Natural killer cell (primary cell): Measurements from ENCODE around the gene PNP. TPM values are rescaled to one million over a fixed set of nuclear protein-coding genes. Genes with fewer than 3 reads are reported as not detected.

Source experiments
- ATAC-seq, 3 donors: fragments of 150-1000 bp in 2 of 3; fragments of 200-7000 bp in 1 of 3; cut with Tn5 transposase; 1 replicate in 1 of 3; 2 replicates in 2 of 3; pipeline ENCODE4 v1.10.0; 2021; ENCODE audit warnings: mild to moderate bottlenecking in 2 of 3, moderate library complexity in 2 of 3
- DNase-seq, 2 donors: peaks; one replicate each; pipeline versions ENCODE4 v3.0.0 to v3.0.0-alpha.2; 2013 to 2021; ENCODE audit warnings: mixed read lengths in 1 of 2
- H3K27ac ChIP-seq: one replicate; pipeline ENCODE4 v1.5.1; 2013; ENCODE audit warnings: mild to moderate bottlenecking, low read length
- H3K27me3 ChIP-seq: one replicate; pipeline ENCODE4 v1.6.1; 2013; ENCODE audit warnings: low read length; ENCODE audit not compliant: control insufficient read depth, insufficient read depth
- H3K36me3 ChIP-seq: one replicate; pipeline ENCODE4 v1.6.1; 2013; ENCODE audit warnings: low read length; ENCODE audit not compliant: control insufficient read depth, insufficient read depth
- H3K4me1 ChIP-seq: one replicate; pipeline ENCODE4 v1.6.1; 2013; ENCODE audit warnings: low read length; ENCODE audit not compliant: control insufficient read depth, insufficient read depth
- H3K4me3 ChIP-seq: one replicate; pipeline ENCODE4 v1.5.1; 2013; ENCODE audit warnings: low read length
- H3K9me3 ChIP-seq: one replicate; pipeline ENCODE4 v1.6.1; 2013; ENCODE audit warnings: low read length; ENCODE audit not compliant: control insufficient read depth, insufficient read depth
- H3K27ac Mint-ChIP-seq, 2 donors: one replicate each; pipeline ENCODE4 v1.8.0; 2022; ENCODE audit warnings: mild to moderate bottlenecking in 2 of 2, mixed read lengths in 2 of 2, moderate library complexity in 1 of 2
- H3K27me3 Mint-ChIP-seq, 2 donors: one replicate each; pipeline ENCODE4 v1.8.0; 2022; ENCODE audit warnings: low read depth in 2 of 2, mixed read lengths in 2 of 2
- H3K36me3 Mint-ChIP-seq: one replicate; pipeline ENCODE4 v1.8.0; 2022; ENCODE audit warnings: mixed read lengths
- H3K4me1 Mint-ChIP-seq, 2 donors: one replicate each; pipeline ENCODE4 v1.8.0; 2022; ENCODE audit warnings: mixed read lengths in 2 of 2
- H3K4me3 Mint-ChIP-seq: one replicate; pipeline ENCODE4 v1.8.0; 2022; ENCODE audit warnings: mild to moderate bottlenecking, moderate library complexity, mixed read lengths
- H3K9me3 Mint-ChIP-seq, 2 donors: one replicate each; pipeline ENCODE4 v1.8.0; 2022; ENCODE audit warnings: mixed read lengths in 2 of 2
- WGBS: methylation state at CpG from one replicate; pipeline ENCODE4 v1.1.7; 2013; ENCODE audit warnings: missing lambda C conversion rate; ENCODE audit not compliant: insufficient coverage; 5-methylcytosine and 5-hydroxymethylcytosine counted together
- intact Hi-C: fragments of 100-400 bp; cut with micrococcal nuclease; formaldehyde crosslinking; loops from one replicate; pipeline ENCODE4 v1.14.2; 2022
- total RNA-seq, 4 donors: library from RNA; stranded (reverse); fragments of 120-200 nt in 1 of 4; gene quantifications; one replicate each; pipeline versions ENCODE4 v1.2.3 to v1.2.4, GENCODE V29; 2013 to 2022
- TF ChIP-seq, protein P1 (sequence below): fragments of 200-600 bp; IDR thresholded peaks from one replicate; pipeline ENCODE4 v1.8.0; 2022; ENCODE audit warnings: antibody characterized with exemption

Gene PNP
- total RNA-seq, 3 donors from 2014 or later (not counting 1 experiment from before 2014, with no cell fraction given) = 49.5 to 76.8 (median 51.8) TPM

DNA sequence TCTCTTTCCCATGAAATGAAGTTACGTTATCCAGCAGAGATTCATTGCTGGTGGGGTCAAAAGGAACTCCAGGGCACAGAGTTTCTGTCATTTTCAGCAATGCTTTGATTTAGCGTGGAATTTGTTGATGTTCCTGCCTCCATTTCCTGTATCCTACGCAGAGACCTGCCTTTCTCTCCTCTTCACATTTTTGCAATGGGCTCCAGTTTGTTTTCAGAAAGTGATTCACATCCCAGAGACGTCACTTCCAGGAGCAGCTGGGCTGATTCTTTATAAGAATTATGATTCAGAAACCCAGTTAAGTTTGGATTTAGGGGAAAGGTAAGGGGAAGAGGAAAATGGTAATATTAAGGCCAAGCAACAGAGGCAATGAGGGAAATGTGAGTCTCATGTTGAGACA is 47.7 kb downstream of the PNP start:
- Histone ChIP-seq H3K27ac (no peak overlapping the region), H3K9me3 (no peaks in the 10 kb centered on the region), H3K27me3 (no peaks in the 10 kb centered on the region), H3K4me3 (no peak overlapping the region), H3K36me3 (no peaks in the 10 kb centered on the region), H3K4me1 (no peaks in the 10 kb centered on the region)
- Mint-ChIP-seq H3K27me3 (peaks cover 0 to 6% of the 10 kb centered on the region in 2 donors), H3K4me1 (no peaks in the 10 kb centered on the region), H3K27ac (no peak overlapping the region), H3K4me3 (no peak overlapping the region), H3K9me3 (no peaks in the 10 kb centered on the region), H3K36me3 (no peaks in the 10 kb centered on the region)
- ATAC-seq (no peak), DNase-seq (no peak)
- WGBS = 93% methylated on average over 4 of the region's 4 CpGs
- intact Hi-C loops = no loop called here
- TF ChIP-seq, protein P1, sequence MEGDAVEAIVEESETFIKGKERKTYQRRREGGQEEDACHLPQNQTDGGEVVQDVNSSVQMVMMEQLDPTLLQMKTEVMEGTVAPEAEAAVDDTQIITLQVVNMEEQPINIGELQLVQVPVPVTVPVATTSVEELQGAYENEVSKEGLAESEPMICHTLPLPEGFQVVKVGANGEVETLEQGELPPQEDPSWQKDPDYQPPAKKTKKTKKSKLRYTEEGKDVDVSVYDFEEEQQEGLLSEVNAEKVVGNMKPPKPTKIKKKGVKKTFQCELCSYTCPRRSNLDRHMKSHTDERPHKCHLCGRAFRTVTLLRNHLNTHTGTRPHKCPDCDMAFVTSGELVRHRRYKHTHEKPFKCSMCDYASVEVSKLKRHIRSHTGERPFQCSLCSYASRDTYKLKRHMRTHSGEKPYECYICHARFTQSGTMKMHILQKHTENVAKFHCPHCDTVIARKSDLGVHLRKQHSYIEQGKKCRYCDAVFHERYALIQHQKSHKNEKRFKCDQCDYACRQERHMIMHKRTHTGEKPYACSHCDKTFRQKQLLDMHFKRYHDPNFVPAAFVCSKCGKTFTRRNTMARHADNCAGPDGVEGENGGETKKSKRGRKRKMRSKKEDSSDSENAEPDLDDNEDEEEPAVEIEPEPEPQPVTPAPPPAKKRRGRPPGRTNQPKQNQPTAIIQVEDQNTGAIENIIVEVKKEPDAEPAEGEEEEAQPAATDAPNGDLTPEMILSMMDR = no peak

DNA sequence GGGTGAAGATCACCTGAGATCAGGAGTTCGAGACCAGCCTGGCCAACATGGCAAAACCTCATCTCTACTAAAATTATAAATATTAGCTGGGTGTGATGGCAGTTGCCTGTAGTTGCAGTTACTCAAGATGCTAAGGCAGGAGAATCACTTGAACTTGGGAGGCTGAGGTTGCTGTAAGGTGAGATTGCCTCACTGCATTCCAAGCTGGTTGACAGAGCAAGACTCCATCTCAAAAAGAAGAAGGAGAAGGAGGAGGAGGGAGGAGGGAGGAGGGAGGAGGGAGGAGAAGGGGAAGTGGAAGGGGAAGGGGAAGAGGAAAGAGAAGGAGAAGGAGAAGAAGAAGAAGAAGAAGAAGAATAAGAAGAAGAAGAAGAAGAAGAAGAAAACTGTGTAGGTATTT is 53.1 kb downstream of the PNP start:
- no peaks in the 10 kb centered on the region for H3K9me3 Mint-ChIP-seq
- no peaks in the 10 kb centered on the region for H3K36me3 ChIP-seq
- no peaks in the 10 kb centered on the region for H3K36me3 Mint-ChIP-seq
- no peaks in the 10 kb centered on the region for H3K4me1 ChIP-seq
- TF ChIP-seq, protein P1 = no peak
- DNase-seq (no peak), ATAC-seq (no peak)
- H3K27me3 ChIP-seq = no peaks in the 10 kb centered on the region
- H3K27me3 Mint-ChIP-seq = peaks cover 0 to 9% of the 10 kb centered on the region in 2 donors
- no peaks in the 10 kb centered on the region for H3K4me1 Mint-ChIP-seq
- H3K4me3 Mint-ChIP-seq = no peak overlapping the region
- WGBS = no CpG with 5 or more reads among the region's 1 CpG
- H3K27ac ChIP-seq = no peak overlapping the region
- intact Hi-C loops = no loop called here
- H3K4me3 ChIP-seq = no peak overlapping the region
- no peak overlapping the region for H3K27ac Mint-ChIP-seq
- no peaks in the 10 kb centered on the region for H3K9me3 ChIP-seq

DNA sequence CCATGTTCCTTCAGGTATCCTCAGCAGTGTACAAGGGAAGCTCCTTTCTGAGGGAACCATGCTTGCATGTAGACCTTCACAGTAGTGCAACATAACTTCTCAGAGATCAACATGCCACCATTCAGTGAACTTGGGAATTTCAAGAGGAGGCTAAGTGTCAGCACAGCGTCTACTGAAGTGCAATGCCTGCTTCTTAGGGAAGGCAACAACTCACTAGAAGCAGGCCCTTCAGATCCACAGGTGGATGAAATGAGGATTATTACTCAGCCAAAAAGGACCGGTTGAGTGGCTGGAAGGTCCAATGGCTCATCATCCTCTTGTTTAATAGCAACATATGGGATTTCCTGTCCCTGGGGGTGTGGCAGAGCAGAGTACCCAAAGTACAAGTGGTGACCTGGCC is 54.8 kb downstream of the PNP start:
- TF ChIP-seq, protein P1 = no peak
- Mint-ChIP-seq H3K36me3 (no peaks in the 10 kb centered on the region), H3K4me1 (no peaks in the 10 kb centered on the region), H3K4me3 (no peak overlapping the region), H3K9me3 (no peaks in the 10 kb centered on the region), H3K27me3 (peaks cover 9 to 16% of the 10 kb centered on the region in 2 donors), H3K27ac (no peak overlapping the region)
- Histone ChIP-seq H3K27ac (no peak overlapping the region), H3K4me3 (no peak overlapping the region), H3K4me1 (no peaks in the 10 kb centered on the region), H3K36me3 (no peaks in the 10 kb centered on the region), H3K27me3 (no peaks in the 10 kb centered on the region), H3K9me3 (no peaks in the 10 kb centered on the region)
- DNase-seq = no peak
- ATAC-seq = no peak
- 94% methylated on average over 2 of the region's 2 CpGs for WGBS
- intact Hi-C loops = no loop called here

Other genes with a start within 250 kb of the PNP start
- not detected for gene OR11H6, start 245.7 kb upstream of the PNP start, total RNA-seq
- gene OR11H7, start 240.4 kb upstream of the PNP start, total RNA-seq = not detected
- not detected for gene OR11H4, start 230.1 kb upstream of the PNP start, total RNA-seq
- 10 to 100 TPM; 18.1 to 23.5 (median 21.6) TPM for gene TTC5, start 163.5 kb upstream of the PNP start, total RNA-seq
- gene CCNB1IP1, start 136.1 kb upstream of the PNP start, total RNA-seq = 10 to 100 TPM; 20.8 to 21.5 (median 21.2) TPM
- gene PARP2, start 125.8 kb upstream of the PNP start, total RNA-seq = 10 to 100 TPM; 18.2 to 28.3 (median 22.2) TPM
- 10 to 100 TPM; 76.3 to 83.2 (median 80.8) TPM for gene TEP1, start 55.9 kb upstream of the PNP start, total RNA-seq
- under 1 TPM; 0.25 to 0.97 (median 0.31) TPM for gene KLHL33, start 33.2 kb upstream of the PNP start, total RNA-seq
- gene OSGEP, start 14.6 kb upstream of the PNP start, total RNA-seq = 10 to 100 TPM; 60.1 to 65.4 (median 63.3) TPM
- gene APEX1, start 14.2 kb upstream of the PNP start, total RNA-seq = 10 to 100 TPM; 66.0 to 77.6 (median 74.9) TPM
- 10 to 100 TPM; 61.5 to 68.2 (median 63.3) TPM for gene PIP4P1, start 8.0 kb upstream of the PNP start, total RNA-seq
- 1 to 10 TPM in 1 of 3 donors, under 1 TPM in 1, not detected in 1; 0.96 to 1.1 TPM for gene RNASE10, start 36.1 kb downstream of the PNP start, total RNA-seq
- not detected for gene RNASE9, start 91.6 kb downstream of the PNP start, total RNA-seq
- gene RNASE11, start 118.6 kb downstream of the PNP start, total RNA-seq = not detected
- gene RNASE12, start 122.0 kb downstream of the PNP start, total RNA-seq = not detected
- gene OR6S1, start 172.3 kb downstream of the PNP start, total RNA-seq = not detected
- under 1 TPM in 2 of 3 donors, not detected in 1; 0.60 to 0.68 TPM for gene RNASE4, start 215.2 kb downstream of the PNP start, total RNA-seq
- under 1 TPM in 1 of 3 donors, not detected in 2; 0.35 TPM for gene ANG, start 219.4 kb downstream of the PNP start, total RNA-seq